ENCODE data around the gene NELL2.

The NELL2 gene

GRCh38 chr12:44774815-44775411 is 101.2 kb downstream of the NELL2 start:
- H3K27ac ChIP-seq (replicated peaks): no peak overlapping the region
- TF ChIP-seq CTCF (IDR thresholded peaks at IDR 0.05; ENCODE audit: insufficient read depth, low read length) (peak; percentile 65), REST (IDR thresholded peaks at IDR 0.05; ENCODE audit: insufficient replicate concordance, low read depth) (no peak), SPI1 (IDR thresholded peaks at IDR 0.05; ENCODE audit: borderline replicate concordance, low read depth) (no peak)
- H3K27me3 ChIP-seq (ENCODE audit: insufficient read depth, poor library complexity, severe bottlenecking): no peaks in the 10 kb centered on the region
- no peak overlapping the region for H3K4me3 ChIP-seq (replicated peaks; ENCODE audit: insufficient read depth, low read length)
- DNase-seq (ENCODE audit: low read depth in 1 of 2, low spot score in 1 of 2): peak in 1 of 2 experiments; percentile 30

GRCh38 chr12:44771485-44772021 is 104.6 kb downstream of the NELL2 start:
- Histone ChIP-seq H3K27me3 (ENCODE audit: insufficient read depth, poor library complexity, severe bottlenecking) (no peaks in the 10 kb centered on the region), H3K4me3 (replicated peaks; ENCODE audit: insufficient read depth, low read length) (no peak overlapping the region), H3K27ac (replicated peaks) (no peak overlapping the region)
- DNase-seq (ENCODE audit: low read depth in 1 of 2, low spot score in 1 of 2): no peak
- TF ChIP-seq POLR2AphosphoS5 (IDR thresholded peaks at IDR 0.05; ENCODE audit: low read depth): no peak
- TF ChIP-seq GABPA (IDR thresholded peaks at IDR 0.05; ENCODE audit: low read depth): no peak
- no peak for TF ChIP-seq CTCF (IDR thresholded peaks at IDR 0.05; ENCODE audit: insufficient read depth, low read length)

DNA sequence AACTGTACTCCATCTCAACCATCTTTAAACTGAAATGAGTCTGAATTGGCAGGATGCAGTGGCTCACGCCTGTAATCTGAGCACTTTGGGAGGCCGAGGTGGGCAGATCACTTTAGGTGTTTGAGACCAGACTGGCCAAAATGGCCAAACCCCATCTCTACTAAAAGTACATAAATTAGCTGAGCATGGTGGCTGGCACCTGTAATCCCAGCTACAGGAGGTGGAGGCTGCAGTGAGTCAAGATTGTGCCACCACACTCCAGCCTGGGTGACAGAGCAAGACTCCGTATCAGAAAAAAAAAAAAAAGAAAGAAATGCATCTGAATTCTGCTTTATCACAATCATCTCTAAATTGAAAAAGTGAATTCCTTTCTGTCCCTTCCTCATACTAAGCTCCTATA is 110.3 kb downstream of the NELL2 start:
- no peak overlapping the region for H3K4me3 ChIP-seq (replicated peaks; ENCODE audit: insufficient read depth, low read length)
- no peak for DNase-seq (ENCODE audit: low read depth in 1 of 2, low spot score in 1 of 2)
- no peak overlapping the region for H3K27ac ChIP-seq (replicated peaks)
- no peak for TF ChIP-seq POLR2AphosphoS5 (IDR thresholded peaks at IDR 0.05; ENCODE audit: low read depth)
- no peak for TF ChIP-seq CTCF (IDR thresholded peaks at IDR 0.05; ENCODE audit: insufficient read depth, low read length)
- TF ChIP-seq GABPA (IDR thresholded peaks at IDR 0.05; ENCODE audit: low read depth): no peak
- no peak for TF ChIP-seq REST (IDR thresholded peaks at IDR 0.05; ENCODE audit: insufficient replicate concordance, low read depth)
- TF ChIP-seq SPI1 (IDR thresholded peaks at IDR 0.05; ENCODE audit: borderline replicate concordance, low read depth): no peak
- no peaks in the 10 kb centered on the region for H3K27me3 ChIP-seq (ENCODE audit: insufficient read depth, poor library complexity, severe bottlenecking)

DNA sequence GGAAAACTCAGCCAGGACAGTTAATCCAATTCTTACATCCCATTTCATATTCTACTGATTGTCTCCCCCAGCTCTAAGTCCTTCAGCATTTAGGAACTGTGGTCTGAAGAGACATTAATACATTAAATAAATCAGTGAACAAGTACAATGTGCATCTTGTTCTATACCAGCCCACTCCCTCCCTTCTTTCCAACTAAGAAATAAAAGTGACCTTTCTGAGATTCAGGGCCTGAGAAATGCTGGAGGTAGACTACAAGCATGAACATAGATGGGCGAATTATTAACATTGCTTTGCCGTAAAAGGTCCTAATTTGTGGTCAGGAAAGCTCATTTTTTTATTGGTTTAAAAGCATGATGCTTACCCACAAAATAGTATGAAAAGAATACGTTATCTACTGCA is 113.1 kb downstream of the NELL2 start:
- no peak overlapping the region for H3K27ac ChIP-seq (replicated peaks)
- no peak for TF ChIP-seq SPI1 (IDR thresholded peaks at IDR 0.05; ENCODE audit: borderline replicate concordance, low read depth)
- no peak for TF ChIP-seq POLR2AphosphoS5 (IDR thresholded peaks at IDR 0.05; ENCODE audit: low read depth)
- no peak for TF ChIP-seq CTCF (IDR thresholded peaks at IDR 0.05; ENCODE audit: insufficient read depth, low read length)
- no peak for TF ChIP-seq REST (IDR thresholded peaks at IDR 0.05; ENCODE audit: insufficient replicate concordance, low read depth)
- no peak for TF ChIP-seq GABPA (IDR thresholded peaks at IDR 0.05; ENCODE audit: low read depth)

More for the DNA sequence above, 113.1 kb downstream of the NELL2 start:
- no peak for DNase-seq (ENCODE audit: low read depth in 1 of 2, low spot score in 1 of 2)
- H3K4me3 ChIP-seq (replicated peaks; ENCODE audit: insufficient read depth, low read length): no peak overlapping the region
- H3K27me3 ChIP-seq (ENCODE audit: insufficient read depth, poor library complexity, severe bottlenecking): no peaks in the 10 kb centered on the region
